Liver (tissue), 9 donors: Measurements from ENCODE around the gene ATP6V1C2. TPM values are rescaled to one million over a fixed set of nuclear protein-coding genes. Genes with fewer than 3 reads are reported as not detected.

Experiments used
- DNase-seq: peaks from one replicate; pipeline ENCODE4 v3.0.0-alpha.2; 2017; ENCODE audit warnings: low spot score
- H3K27ac ChIP-seq, 2 donors: one replicate each; pipeline ENCODE4 v1.7.0; 2013; ENCODE audit warnings: inconsistent platforms in 2 of 2, low read length in 2 of 2, control low read depth in 1 of 2, low read depth in 1 of 2, mild to moderate bottlenecking in 1 of 2
- H3K27me3 ChIP-seq, 4 donors: one replicate each; pipeline versions ENCODE4 v1.6.1 to v1.7.0; 2013; ENCODE audit warnings: low read length in 3 of 4, inconsistent platforms in 1 of 4, mild to moderate bottlenecking in 1 of 4, moderate library complexity in 1 of 4; ENCODE audit not compliant: control insufficient read depth in 4 of 4, insufficient read depth in 4 of 4
- H3K36me3 ChIP-seq, 4 donors: one replicate each; pipeline versions ENCODE4 v1.6.1 to v1.7.0; 2013; ENCODE audit warnings: low read length in 3 of 4, mild to moderate bottlenecking in 3 of 4, low read depth in 1 of 4, moderate library complexity in 1 of 4; ENCODE audit not compliant: control insufficient read depth in 4 of 4, insufficient read depth in 3 of 4
- H3K4me1 ChIP-seq, 4 donors: one replicate each; pipeline versions ENCODE4 v1.6.1 to v1.7.0; 2013; ENCODE audit warnings: low read length in 3 of 4, mild to moderate bottlenecking in 3 of 4, moderate library complexity in 1 of 4; ENCODE audit not compliant: control insufficient read depth in 4 of 4, insufficient read depth in 4 of 4
- H3K4me3 ChIP-seq, 3 donors: one replicate each; pipeline versions ENCODE4 v1.6.1 to v1.7.0; 2013; ENCODE audit warnings: low read length in 3 of 3, control low read depth in 1 of 3, low read depth in 1 of 3, mild to moderate bottlenecking in 1 of 3
- H3K9ac ChIP-seq, 2 donors: one replicate each; pipeline ENCODE4 v1.7.0; 2013; ENCODE audit warnings: low read length in 2 of 2, mild to moderate bottlenecking in 2 of 2, moderate library complexity in 2 of 2, control low read depth in 1 of 2, low read depth in 1 of 2
- H3K9me3 ChIP-seq, 4 donors: one replicate each; pipeline versions ENCODE4 v1.6.1 to v1.7.0; 2013; ENCODE audit warnings: low read length in 3 of 4; ENCODE audit not compliant: control insufficient read depth in 4 of 4
- CTCF ChIP-seq: fragments of 150-350 bp; IDR thresholded peaks from 2 replicates; pipeline ENCODE4 v1.5.1; 2017; ENCODE audit warnings: improper control_type of control experiment, low read depth, low read length; ENCODE audit not compliant: missing input control
- EGR1 ChIP-seq, 2 donors: IDR thresholded peaks; 2 replicates each; pipeline ENCODE4 v1.6.1; 2016 to 2018; ENCODE audit warnings: antibody characterized with exemption in 2 of 2, low read depth in 2 of 2
- FOXA1 ChIP-seq: IDR thresholded peaks from 2 replicates; pipeline ENCODE4 v1.6.1; 2016; ENCODE audit warnings: antibody characterized with exemption
- FOXA2 ChIP-seq: IDR thresholded peaks from 2 replicates; pipeline ENCODE4 v1.6.1; 2016; ENCODE audit warnings: antibody characterized with exemption
- GABPA ChIP-seq, 2 donors: IDR thresholded peaks in 1 of 2; conservative IDR thresholded peaks in 1 of 2; 2 replicates each; pipeline ENCODE4 v1.6.1; 2016; ENCODE audit warnings: antibody characterized with exemption in 2 of 2, mild to moderate bottlenecking in 1 of 2, moderate library complexity in 1 of 2
- HNF4A ChIP-seq, 2 donors: conservative IDR thresholded peaks; 2 replicates each; pipeline ENCODE4 v1.6.1; 2016; ENCODE audit warnings: antibody characterized with exemption in 2 of 2, mild to moderate bottlenecking in 2 of 2
- HNF4G ChIP-seq: IDR thresholded peaks from 2 replicates; pipeline ENCODE4 v1.6.1; 2016; ENCODE audit warnings: antibody characterized with exemption
- JUND ChIP-seq, 2 donors: IDR thresholded peaks; 2 replicates each; pipeline ENCODE4 v1.6.1; 2016; ENCODE audit warnings: antibody characterized with exemption in 2 of 2
- NR2F2 ChIP-seq: IDR thresholded peaks from 2 replicates; pipeline ENCODE4 v1.6.1; 2016; ENCODE audit warnings: antibody characterized with exemption
- RAD21 ChIP-seq, 2 donors: IDR thresholded peaks; 2 replicates each; pipeline ENCODE4 v1.6.1; 2016; ENCODE audit warnings: antibody characterized with exemption in 2 of 2, mild to moderate bottlenecking in 2 of 2
- REST ChIP-seq: IDR thresholded peaks from 2 replicates; pipeline ENCODE4 v1.6.1; 2016; ENCODE audit warnings: antibody characterized with exemption, mild to moderate bottlenecking
- RXRA ChIP-seq, 2 donors: IDR thresholded peaks; 2 replicates each; pipeline ENCODE4 v1.6.1; 2017 to 2018; ENCODE audit warnings: antibody characterized with exemption in 2 of 2, mild to moderate bottlenecking in 1 of 2
- SP1 ChIP-seq: IDR thresholded peaks from 2 replicates; pipeline ENCODE4 v1.6.1; 2018; ENCODE audit warnings: antibody characterized with exemption, mild to moderate bottlenecking
- TAF1 ChIP-seq: conservative IDR thresholded peaks from 2 replicates; pipeline ENCODE4 v1.6.1; 2016; ENCODE audit warnings: antibody characterized with exemption, mild to moderate bottlenecking
- YY1 ChIP-seq: IDR thresholded peaks from 2 replicates; pipeline ENCODE4 v1.6.1; 2016; ENCODE audit warnings: antibody characterized with exemption, mild to moderate bottlenecking
- WGBS: extraction: QIAGEN DNeasy Blood & Tissue Kit; methylation state at CpG from one replicate; pipeline ENCODE4 v1.1.7; 2013; 5-methylcytosine and 5-hydroxymethylcytosine counted together
- polyA plus RNA-seq, 2 donors: library from polyadenylated mRNA; stranded (reverse) in 1 of 2; unstranded in 1 of 2; fragments of 200-250 nt in 1 of 2; fragments of >200 nt in 1 of 2; fragmentation: Nextera tagmentation in 1 of 2; extraction: Ambion mirVana in 1 of 2; gene quantifications; one replicate each; pipeline versions ENCODE4 v1.2.1 to v1.2.3, GENCODE V29; 2013 to 2015
- total RNA-seq, 2 donors: library from RNA; depleted of rRNA; stranded (reverse); fragments of >200 nt; gene quantifications; one replicate each; pipeline ENCODE4 v1.2.3, GENCODE V29; 2014
- TF ChIP-seq, protein P1 (sequence below): IDR thresholded peaks from 2 replicates; pipeline ENCODE4 v1.6.1; 2016; ENCODE audit warnings: antibody characterized with exemption
- TF ChIP-seq, protein P2 (sequence below): IDR thresholded peaks from 2 replicates; pipeline ENCODE4 v1.6.1; 2016; ENCODE audit warnings: antibody characterized with exemption
- donor health status: healthy.
- donor health status: healthy.
- donor health status: healthy.
- donor health status: healthy.
- donor health status: healthy.

Gene ATP6V1C2
- total and polyA plus RNA-seq, 4 donors, result 0.08 to 0.66 (median 0.33) TPM

GRCh38 chr2:10753156-10753555 is 31.7 kb downstream of the ATP6V1C2 start:
- H3K9me3 ChIP-seq, result no peaks in the 10 kb centered on the region
- no peak for DNase-seq
- TF ChIP-seq TAF1, result no peak
- no peak for TF ChIP-seq SP1
- TF ChIP-seq HNF4A (conservative IDR thresholded peaks at IDR 0.05), result no peak
- no peaks in the 10 kb centered on the region for H3K27me3 ChIP-seq
- no peak overlapping the region for H3K9ac ChIP-seq
- H3K4me1 ChIP-seq, result no peaks in the 10 kb centered on the region
- H3K27ac ChIP-seq, result no peak overlapping the region
- no peaks in the 10 kb centered on the region for H3K36me3 ChIP-seq
- WGBS, result 85% methylated on average over 7 of the region's 7 CpGs
- H3K4me3 ChIP-seq, result no peak overlapping the region

DNA sequence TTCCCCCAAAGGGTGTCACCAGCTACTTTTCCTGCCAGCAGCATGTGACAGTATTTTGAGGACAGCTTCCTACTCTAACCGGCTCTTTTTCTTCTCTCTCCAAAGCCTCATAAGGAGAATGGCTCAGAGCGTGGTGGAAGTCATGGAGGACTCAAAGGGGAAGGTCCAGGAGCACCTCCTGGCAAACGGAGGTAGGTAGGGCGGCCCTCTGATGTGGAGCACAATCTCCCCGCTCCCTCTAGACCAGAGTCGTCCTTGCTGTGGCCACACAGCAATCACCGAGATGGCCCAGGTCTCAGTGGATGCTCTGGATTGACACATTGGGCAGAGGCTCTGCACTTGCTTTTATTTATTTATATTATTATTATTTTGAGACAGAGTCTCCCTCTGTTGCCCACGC is 32.4 kb downstream of the ATP6V1C2 start:
- TF ChIP-seq HNF4A (conservative IDR thresholded peaks at IDR 0.05), result no peak
- TF ChIP-seq YY1, result no peak
- no peak for TF ChIP-seq FOXA1
- TF ChIP-seq NR2F2, result no peak
- TF ChIP-seq, protein P1, sequence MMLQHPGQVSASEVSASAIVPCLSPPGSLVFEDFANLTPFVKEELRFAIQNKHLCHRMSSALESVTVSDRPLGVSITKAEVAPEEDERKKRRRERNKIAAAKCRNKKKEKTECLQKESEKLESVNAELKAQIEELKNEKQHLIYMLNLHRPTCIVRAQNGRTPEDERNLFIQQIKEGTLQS, result no peak
- TF ChIP-seq REST, result no peak
- DNase-seq, result no peak
- H3K4me3 ChIP-seq, result no peak overlapping the region
- no peaks in the 10 kb centered on the region for H3K27me3 ChIP-seq
- no peaks in the 10 kb centered on the region for H3K4me1 ChIP-seq
- no peak overlapping the region for H3K9ac ChIP-seq
- H3K27ac ChIP-seq, result no peak overlapping the region
- H3K9me3 ChIP-seq, result no peaks in the 10 kb centered on the region
- H3K36me3 ChIP-seq, result no peaks in the 10 kb centered on the region
- WGBS, result 91% methylated on average over 8 of the region's 8 CpGs

GRCh38 chr2:10755621-10756020 is 34.2 kb downstream of the ATP6V1C2 start:
- WGBS, result 77% methylated on average over 7 of the region's 7 CpGs
- Histone ChIP-seq H3K9me3 (no peaks in the 10 kb centered on the region), H3K36me3 (no peaks in the 10 kb centered on the region), H3K9ac (no peak overlapping the region), H3K27me3 (no peaks in the 10 kb centered on the region), H3K4me1 (no peaks in the 10 kb centered on the region), H3K27ac (no peak overlapping the region), H3K4me3 (no peak overlapping the region)
- TF ChIP-seq RXRA (IDR thresholded peaks at IDR 0.05), result no peak
- TF ChIP-seq RAD21 (IDR thresholded peaks at IDR 0.05), result no peak
- TF ChIP-seq HNF4G, result no peak
- no peak for TF ChIP-seq EGR1 (IDR thresholded peaks at IDR 0.05; ENCODE audit: low read depth in 2 of 2)
- TF ChIP-seq FOXA2, result no peak
- no peak for TF ChIP-seq REST
- TF ChIP-seq, protein P2, sequence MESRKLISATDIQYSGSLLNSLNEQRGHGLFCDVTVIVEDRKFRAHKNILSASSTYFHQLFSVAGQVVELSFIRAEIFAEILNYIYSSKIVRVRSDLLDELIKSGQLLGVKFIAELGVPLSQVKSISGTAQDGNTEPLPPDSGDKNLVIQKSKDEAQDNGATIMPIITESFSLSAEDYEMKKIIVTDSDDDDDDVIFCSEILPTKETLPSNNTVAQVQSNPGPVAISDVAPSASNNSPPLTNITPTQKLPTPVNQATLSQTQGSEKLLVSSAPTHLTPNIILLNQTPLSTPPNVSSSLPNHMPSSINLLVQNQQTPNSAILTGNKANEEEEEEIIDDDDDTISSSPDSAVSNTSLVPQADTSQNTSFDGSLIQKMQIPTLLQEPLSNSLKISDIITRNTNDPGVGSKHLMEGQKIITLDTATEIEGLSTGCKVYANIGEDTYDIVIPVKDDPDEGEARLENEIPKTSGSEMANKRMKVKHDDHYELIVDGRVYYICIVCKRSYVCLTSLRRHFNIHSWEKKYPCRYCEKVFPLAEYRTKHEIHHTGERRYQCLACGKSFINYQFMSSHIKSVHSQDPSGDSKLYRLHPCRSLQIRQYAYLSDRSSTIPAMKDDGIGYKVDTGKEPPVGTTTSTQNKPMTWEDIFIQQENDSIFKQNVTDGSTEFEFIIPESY, result no peak
- TF ChIP-seq NR2F2, result no peak
- TF ChIP-seq HNF4A (conservative IDR thresholded peaks at IDR 0.05), result no peak
- no peak for TF ChIP-seq GABPA (IDR thresholded peaks at IDR 0.05 in 1 of 2, conservative IDR thresholded peaks at IDR 0.05 in 1 of 2)
- TF ChIP-seq TAF1, result no peak
- TF ChIP-seq YY1, result no peak
- no peak for TF ChIP-seq JUND (IDR thresholded peaks at IDR 0.05)
- no peak for TF ChIP-seq CTCF
- no peak for DNase-seq
